ENCODE data around the gene NHEJ1. TPM values are rescaled to one million over a fixed set of nuclear protein-coding genes. Genes with fewer than 3 reads are reported as not detected.

Gene NHEJ1
- total and polyA plus RNA-seq, 4 donors, result 8.4 to 21.1 (median 12.5) TPM

- ATAC-seq (ENCODE audit: insufficient read depth, low FRiP score) (no peak), DNase-seq (no peak)
- Histone ChIP-seq H3K9me3 (ENCODE audit: control insufficient read depth in 4 of 4, insufficient read depth in 3 of 4, low read length in 3 of 4) (no peaks in the 10 kb centered on the region), H3K9ac (ENCODE audit: insufficient read depth in 1 of 2, low read length in 2 of 2) (no peak overlapping the region), H3K4me1 (ENCODE audit: control insufficient read depth in 5 of 5, insufficient read depth in 5 of 5, low read length in 5 of 5) (peaks cover 0 to 18% (median 7%) of the 10 kb centered on the region in 5 donors), H3K4me3 (no peak overlapping the region), H3K36me3 (ENCODE audit: control insufficient read depth in 4 of 4, insufficient read depth in 4 of 4, low read length in 4 of 4) (no peaks in the 10 kb centered on the region), H3K27ac (ENCODE audit: low read depth in 1 of 2, low read length in 1 of 2) (no peak overlapping the region), H3K27me3 (ENCODE audit: control insufficient read depth in 3 of 3, insufficient read depth in 3 of 3, low read length in 2 of 3) (no peaks in the 10 kb centered on the region)
- TF ChIP-seq CTCF (IDR thresholded peaks at IDR 0.05; ENCODE audit: control extremely low read depth, extremely low read depth), result no peak
- WGBS, 2 donors, result 91 to 92% methylated on average over 2 of the region's 2 CpGs
Measured at GRCh38 chr2:219112062-219112406, 48.6 kb downstream of the NHEJ1 start.

GRCh38 chr2:219111375-219112061, 49.1 kb downstream of the NHEJ1 start:
- Histone ChIP-seq H3K9me3 (ENCODE audit: control insufficient read depth in 4 of 4, insufficient read depth in 3 of 4, low read length in 3 of 4) (no peaks in the 10 kb centered on the region), H3K9ac (ENCODE audit: insufficient read depth in 1 of 2, low read length in 2 of 2) (no peak overlapping the region), H3K36me3 (ENCODE audit: control insufficient read depth in 4 of 4, insufficient read depth in 4 of 4, low read length in 4 of 4) (no peaks in the 10 kb centered on the region), H3K4me3 (no peak overlapping the region), H3K27me3 (ENCODE audit: control insufficient read depth in 3 of 3, insufficient read depth in 3 of 3, low read length in 2 of 3) (no peaks in the 10 kb centered on the region), H3K27ac (ENCODE audit: low read depth in 1 of 2, low read length in 1 of 2) (no peak overlapping the region), H3K4me1 (ENCODE audit: control insufficient read depth in 5 of 5, insufficient read depth in 5 of 5, low read length in 5 of 5) (peaks cover 0 to 18% (median 3%) of the 10 kb centered on the region in 5 donors)
- ATAC-seq (ENCODE audit: insufficient read depth, low FRiP score), result no peak
- no peak for DNase-seq
- TF ChIP-seq CTCF (IDR thresholded peaks at IDR 0.05; ENCODE audit: control extremely low read depth, extremely low read depth), result no peak
- 76 to 86% methylated on average over 5 of the region's 5 CpGs for WGBS, 2 donors

GRCh38 chr2:219109471-219109870, 51.1 kb downstream of the NHEJ1 start:
- Histone ChIP-seq H3K4me3 (no peak overlapping the region), H3K9me3 (ENCODE audit: control insufficient read depth in 4 of 4, insufficient read depth in 3 of 4, low read length in 3 of 4) (no peaks in the 10 kb centered on the region), H3K27me3 (ENCODE audit: control insufficient read depth in 3 of 3, insufficient read depth in 3 of 3, low read length in 2 of 3) (no peaks in the 10 kb centered on the region), H3K4me1 (ENCODE audit: control insufficient read depth in 5 of 5, insufficient read depth in 5 of 5, low read length in 5 of 5) (peaks cover 0 to 18% (median 3%) of the 10 kb centered on the region in 5 donors), H3K9ac (ENCODE audit: insufficient read depth in 1 of 2, low read length in 2 of 2) (no peak overlapping the region), H3K27ac (ENCODE audit: low read depth in 1 of 2, low read length in 1 of 2) (peak overlapping the region in 1 of 2 donors; percentile 9), H3K36me3 (ENCODE audit: control insufficient read depth in 4 of 4, insufficient read depth in 4 of 4, low read length in 4 of 4) (no peaks in the 10 kb centered on the region)
- no peak for TF ChIP-seq CTCF (IDR thresholded peaks at IDR 0.05; ENCODE audit: control extremely low read depth, extremely low read depth)
- 10 to 41% methylated on average over 3 of the region's 3 CpGs for WGBS, 2 donors
- peak; percentile 46 to 80 (median 69) for DNase-seq
- peak; percentile 51 for ATAC-seq (ENCODE audit: insufficient read depth, low FRiP score)

GRCh38 chr2:219107758-219108157, 52.9 kb downstream of the NHEJ1 start:
- H3K9ac ChIP-seq (ENCODE audit: insufficient read depth in 1 of 2, low read length in 2 of 2), result no peak overlapping the region
- no peak overlapping the region for H3K27ac ChIP-seq (ENCODE audit: low read depth in 1 of 2, low read length in 1 of 2)
- peak in 1 of 3 donors; percentile 27 for DNase-seq
- no peak for ATAC-seq (ENCODE audit: insufficient read depth, low FRiP score)
- no peaks in the 10 kb centered on the region for H3K9me3 ChIP-seq (ENCODE audit: control insufficient read depth in 4 of 4, insufficient read depth in 3 of 4, low read length in 3 of 4)
- H3K4me3 ChIP-seq, result no peak overlapping the region
- H3K4me1 ChIP-seq (ENCODE audit: control insufficient read depth in 5 of 5, insufficient read depth in 5 of 5, low read length in 5 of 5), result peaks cover 0 to 18% (median 3%) of the 10 kb centered on the region in 5 donors
- H3K27me3 ChIP-seq (ENCODE audit: control insufficient read depth in 3 of 3, insufficient read depth in 3 of 3, low read length in 2 of 3), result no peaks in the 10 kb centered on the region
- TF ChIP-seq CTCF (IDR thresholded peaks at IDR 0.05; ENCODE audit: control extremely low read depth, extremely low read depth), result no peak
- 9 to 28% methylated on average over 8 of the region's 8 CpGs for WGBS, 2 donors
- no peaks in the 10 kb centered on the region for H3K36me3 ChIP-seq (ENCODE audit: control insufficient read depth in 4 of 4, insufficient read depth in 4 of 4, low read length in 4 of 4)

Data from lung (tissue), 12 donors.